GM12878 (cell line): Measurements from ENCODE around the gene S100A8. TPM values are rescaled to one million over a fixed set of nuclear protein-coding genes. Genes with fewer than 3 reads are reported as not detected.

Experiments used
- ATAC-seq: fragments of 200-7000 bp; cut with Tn5 transposase; 3 replicates; pipeline ENCODE4 v1.9.1; 2020; ENCODE audit warnings: mild to moderate bottlenecking, moderate library complexity
- BruUV-seq: library from RNA; stranded (reverse); fragments of 400-500 nt; replicated peaks from 2 replicates; lab custom pipeline; 2021; lab: Mats Ljungman, UMichigan
- CTCF ChIA-PET: fragments of 300-600 bp; sonication (Branson Sonifier 250); formaldehyde crosslinking; extraction: SDS; loops from one replicate; lab custom pipeline; 2021; ENCODE audit warnings: inconsistent platforms; lab: Yijun Ruan, JAX
- POLR2A ChIA-PET: fragments of 350-600 bp; formaldehyde crosslinking; extraction: SDS; loops from one replicate; lab custom pipeline; 2021; ENCODE audit warnings: inconsistent platforms; lab: Charles Lee
- RAD21 ChIA-PET: fragments of 300-600 bp; sonication (Branson Sonifier 250); formaldehyde crosslinking; loops from one replicate; lab custom pipeline; 2023; ENCODE audit warnings: antibody characterized with exemption; ENCODE audit not compliant: unreplicated experiment; lab: Charles Lee
- SMC1A ChIA-PET: fragments of 300-600 bp; sonication (Branson Sonifier 250); formaldehyde crosslinking; loops from one replicate; lab custom pipeline; 2023; ENCODE audit not compliant: unreplicated experiment, uncharacterized antibody; lab: Charles Lee
- DNase-seq: peaks from one replicate; pipeline ENCODE4 v3.0.0-alpha.2; 2011; ENCODE audit warnings: low read depth, low spot score
- FAIRE-seq: peaks from 3 replicates; lab custom pipeline; 2011; peaks lifted over from hg19 to GRCh38; lab: Jason Lieb, UNC
- H2AFZ ChIP-seq: 2 replicates; pipeline ENCODE4 v1.6.0; 2011; ENCODE audit warnings: low read depth, low read length, control low read depth; ENCODE audit not compliant: control insufficient read depth
- H3K27ac ChIP-seq: 2 replicates; pipeline ENCODE4 v1.5.1; 2011; ENCODE audit warnings: control low read depth; ENCODE audit not compliant: control insufficient read depth, insufficient read depth
- H3K27me3 ChIP-seq, 2 experiments: replicated peaks in 1 of 2; 2 replicates each; pipeline versions ENCODE4 v1.6.0 to v1.6.1; 2011; ENCODE audit warnings: low read length in 1 of 2; ENCODE audit not compliant: control insufficient read depth in 2 of 2, insufficient read depth in 2 of 2
- H3K36me3 ChIP-seq, 2 experiments: 2 replicates each; pipeline ENCODE4 v1.5.1; 2011; ENCODE audit warnings: low read length in 1 of 2; ENCODE audit not compliant: control insufficient read depth in 2 of 2, insufficient read depth in 2 of 2
- H3K4me1 ChIP-seq: 2 replicates; pipeline ENCODE4 v1.6.1; 2011; ENCODE audit warnings: mild to moderate bottlenecking, low read length, moderate library complexity, mixed read lengths; ENCODE audit not compliant: control insufficient read depth, insufficient read depth
- H3K4me2 ChIP-seq: 2 replicates; pipeline ENCODE4 v1.6.0; 2011; ENCODE audit warnings: control low read depth; ENCODE audit not compliant: control insufficient read depth, insufficient read depth
- H3K4me3 ChIP-seq: fragments of 200-600 bp; sonication (generic); 2 replicates; pipeline ENCODE4 v1.5.1; 2016
- H3K79me2 ChIP-seq: 2 replicates; pipeline ENCODE4 v1.6.0; 2011; ENCODE audit warnings: low read length; ENCODE audit not compliant: control insufficient read depth, insufficient read depth
- H3K9ac ChIP-seq: 2 replicates; pipeline ENCODE4 v1.8.0; 2011; ENCODE audit warnings: low read length, control low read depth, mixed read lengths; ENCODE audit not compliant: control insufficient read depth, insufficient read depth
- H3K9me3 ChIP-seq: replicated peaks from 3 replicates; pipeline ENCODE4 v1.5.1; 2011; ENCODE audit warnings: mild to moderate bottlenecking, low read length; ENCODE audit not compliant: control insufficient read depth, insufficient read depth
- H4K20me1 ChIP-seq: 2 replicates; pipeline ENCODE4 v1.6.0; 2011; ENCODE audit not compliant: control insufficient read depth, insufficient read depth
- HCFC1 ChIP-seq: fragments of 150-350 bp; IDR thresholded peaks from 2 replicates; pipeline ENCODE4 v1.6.1; 2014; ENCODE audit warnings: low read length
- HDAC6 ChIP-seq: fragments of 200-600 bp; sonication (generic); IDR thresholded peaks from one replicate; pipeline ENCODE4 v1.8.0; 2017; ENCODE audit warnings: antibody characterized with exemption; ENCODE audit not compliant: unreplicated experiment
- NFXL1 ChIP-seq: fragments of 450-650 bp; IDR thresholded peaks from 2 replicates; pipeline ENCODE4 v1.6.1; 2017; ENCODE audit warnings: antibody characterized with exemption, mild to moderate bottlenecking, borderline replicate concordance
- PML ChIP-seq: IDR thresholded peaks from 2 replicates; pipeline ENCODE4 v1.6.1; 2012; ENCODE audit warnings: low read length, inconsistent platforms
- POLR2AphosphoS2 ChIP-seq: IDR thresholded peaks from 2 replicates; pipeline ENCODE4 v1.6.1; 2011; ENCODE audit warnings: low read depth, mild to moderate bottlenecking, low read length, improper control_type of control experiment, moderate library complexity
- RCOR1 ChIP-seq: conservative IDR thresholded peaks from 2 replicates; pipeline ENCODE4 v1.6.1; 2012; ENCODE audit warnings: low read depth, low read length, improper control_type of control experiment
- RELA ChIP-seq: fragments of 450-650 bp; IDR thresholded peaks from 2 replicates; pipeline ENCODE4 v1.8.0; 2014; ENCODE audit warnings: borderline replicate concordance; ENCODE audit not compliant: partially characterized antibody
- SREBF1 ChIP-seq: IDR thresholded peaks from 2 replicates; pipeline ENCODE4 v1.6.1; 2012; ENCODE audit warnings: mild to moderate bottlenecking, low read length
- SREBF2 ChIP-seq: IDR thresholded peaks from 2 replicates; pipeline ENCODE4 v1.6.1; 2012; ENCODE audit warnings: mild to moderate bottlenecking, low read length
- YBX1 ChIP-seq: fragments of 450-650 bp; IDR thresholded peaks from 2 replicates; pipeline ENCODE4 v1.6.1; 2016; ENCODE audit warnings: antibody characterized with exemption
- ZBTB33 ChIP-seq: fragments of 450-650 bp; IDR thresholded peaks from 2 replicates; pipeline ENCODE4 v1.6.1; 2017; ENCODE audit warnings: mild to moderate bottlenecking
- ZNF207 ChIP-seq: fragments of 450-650 bp; IDR thresholded peaks from 2 replicates; pipeline ENCODE4 v1.6.1; 2014; ENCODE audit warnings: antibody characterized with exemption, mild to moderate bottlenecking, borderline replicate concordance
- WGBS: methylation state at CpG from one replicate; pipeline ENCODE4 v1.1.6; 2016; ENCODE audit warnings: low lambda C conversion rate; ENCODE audit not compliant: insufficient replicate concordance, insufficient coverage; ENCODE audit errors: missing lambda C conversion rate; 5-methylcytosine and 5-hydroxymethylcytosine counted together
- in situ Hi-C: fragments of 300-500 bp; cut with MboI; formaldehyde crosslinking; loops from 9 replicates; pipeline ENCODE4 v1.14.3; 2018; ENCODE audit warnings: mixed read lengths
- intact Hi-C: fragments of 100-400 bp; cut with micrococcal nuclease; formaldehyde crosslinking; loops from one replicate; pipeline ENCODE4 v1.14.2; 2022; ENCODE audit not compliant: unreplicated experiment
- polyA plus RNA-seq, 11 experiments: library from polyadenylated mRNA; depleted of rRNA in 4 of 11; unstranded in 6 of 11; stranded (reverse) in 5 of 11; fragments of >200 nt; fragmentation: Nextera tagmentation in 4 of 11; fragmentation: Illumina TruSeq in 1 of 11; extraction: Ambion mirVana in 4 of 11; extraction: Trizol in 1 of 11; gene quantifications; 1 replicate in 1 of 11; 2 replicates in 10 of 11; pipeline versions ENCODE4 v1.2.1 to v1.2.3, GENCODE V29; 2011 to 2016; ENCODE audit warnings: inconsistent platforms in 2 of 11, missing spikeins in 2 of 11, low read depth in 1 of 11
- total RNA-seq, 4 experiments: library from RNA; depleted of rRNA in 3 of 4; stranded (reverse); fragments of >200 nt in 3 of 4; fragmentation: Illumina TruSeq in 1 of 4; extraction: Trizol in 1 of 4; gene quantifications; 2 replicates each; pipeline versions ENCODE4 v1.2.1 to v1.2.3, GENCODE V29; 2013 to 2021
- TF ChIP-seq, protein P1 (sequence below): fragments of 150-350 bp; IDR thresholded peaks from 2 replicates; pipeline ENCODE4 v1.6.1; 2014; ENCODE audit warnings: mild to moderate bottlenecking, low read depth, low read length
- TF ChIP-seq, protein P2 (sequence below): fragments of 450-650 bp; IDR thresholded peaks from 2 replicates; pipeline ENCODE4 v1.6.1; 2014; ENCODE audit warnings: mild to moderate bottlenecking

Gene S100A8
- total and polyA plus RNA-seq, 10 of the 15 experiments (the other 5 are each of a cell fraction or from before 2014, with no cell fraction given): 0.28 TPM; not detected in 9

DNA sequence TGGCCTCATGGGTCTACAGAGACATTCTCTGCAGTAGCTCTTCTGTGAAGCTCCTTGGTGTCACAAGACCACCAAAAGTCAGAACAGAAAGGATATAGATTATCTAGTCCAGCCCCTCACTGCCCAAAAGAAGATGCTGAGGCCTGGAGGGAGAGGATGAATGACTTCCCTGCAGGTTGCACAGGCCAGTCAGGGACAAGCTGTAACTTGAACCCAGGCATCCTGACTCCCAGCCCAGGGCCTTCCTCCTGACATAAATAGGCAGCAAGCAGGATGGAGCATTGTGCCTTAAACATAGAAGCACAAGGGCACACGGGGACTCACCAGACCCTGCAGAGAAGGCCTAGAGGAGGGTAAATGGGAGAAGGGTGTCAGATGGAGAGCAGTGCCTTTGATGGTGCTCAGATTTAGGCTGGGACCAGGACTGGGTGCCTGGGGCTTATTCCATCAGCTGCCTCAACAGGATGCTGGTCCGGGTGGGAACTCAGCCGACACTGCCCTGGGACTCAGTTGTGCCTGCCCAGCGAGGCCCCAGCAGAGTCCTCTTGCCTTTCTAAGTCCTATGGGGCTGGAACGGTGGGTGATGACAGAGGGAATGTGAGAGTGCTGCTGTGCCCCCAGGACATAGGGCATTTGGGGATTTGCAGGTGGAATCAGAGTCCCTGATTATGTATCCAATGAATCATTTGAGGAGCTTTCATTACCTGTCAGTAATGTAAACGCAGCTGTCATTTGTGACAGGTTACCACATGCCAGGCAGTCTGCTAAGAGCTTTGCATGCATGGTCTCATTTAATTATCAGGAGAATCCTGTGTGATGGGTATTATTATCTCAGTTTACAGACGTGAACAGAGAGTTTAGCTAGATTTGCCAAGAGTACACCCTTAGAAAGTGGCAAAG, 38.6 kb upstream of the S100A8 start:
- Histone ChIP-seq H3K36me3 (no peaks in the 10 kb centered on the region), H3K9ac (no peak overlapping the region), H3K4me1 (no peaks in the 10 kb centered on the region), H3K27ac (no peak overlapping the region), H3K79me2 (no peaks in the 10 kb centered on the region), H4K20me1 (no peaks in the 10 kb centered on the region), H3K4me2 (no peak overlapping the region), H3K4me3 (no peak overlapping the region), H3K9me3 (no peaks in the 10 kb centered on the region), H3K27me3 (no peaks in the 10 kb centered on the region; a peak in 2 of 4 replicates), H2AFZ (no peak overlapping the region)
- in situ Hi-C loops: no loop called here
- POLR2A ChIA-PET: interaction anchor here (0.5 kb wide), 1 partner anchor 1129 kb away, joined by 4 read pairs; the partner anchor contains the start of gene UBE2Q1
- no peak for FAIRE-seq
- 0% methylated on average over 7 of the region's 7 CpGs for WGBS
- SMC1A ChIA-PET: no interaction called here
- TF ChIP-seq ZBTB33 (no peak), ZNF207 (no peak), RCOR1 (no peak), RELA (no peak), HCFC1 (no peak), POLR2AphosphoS2 (no peak), SREBF2 (no peak), YBX1 (no peak), PML (no peak), SREBF1 (no peak), NFXL1 (no peak), HDAC6 (no peak)
- TF ChIP-seq, protein P1, sequence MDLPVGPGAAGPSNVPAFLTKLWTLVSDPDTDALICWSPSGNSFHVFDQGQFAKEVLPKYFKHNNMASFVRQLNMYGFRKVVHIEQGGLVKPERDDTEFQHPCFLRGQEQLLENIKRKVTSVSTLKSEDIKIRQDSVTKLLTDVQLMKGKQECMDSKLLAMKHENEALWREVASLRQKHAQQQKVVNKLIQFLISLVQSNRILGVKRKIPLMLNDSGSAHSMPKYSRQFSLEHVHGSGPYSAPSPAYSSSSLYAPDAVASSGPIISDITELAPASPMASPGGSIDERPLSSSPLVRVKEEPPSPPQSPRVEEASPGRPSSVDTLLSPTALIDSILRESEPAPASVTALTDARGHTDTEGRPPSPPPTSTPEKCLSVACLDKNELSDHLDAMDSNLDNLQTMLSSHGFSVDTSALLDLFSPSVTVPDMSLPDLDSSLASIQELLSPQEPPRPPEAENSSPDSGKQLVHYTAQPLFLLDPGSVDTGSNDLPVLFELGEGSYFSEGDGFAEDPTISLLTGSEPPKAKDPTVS: no peak
- TF ChIP-seq, protein P2, sequence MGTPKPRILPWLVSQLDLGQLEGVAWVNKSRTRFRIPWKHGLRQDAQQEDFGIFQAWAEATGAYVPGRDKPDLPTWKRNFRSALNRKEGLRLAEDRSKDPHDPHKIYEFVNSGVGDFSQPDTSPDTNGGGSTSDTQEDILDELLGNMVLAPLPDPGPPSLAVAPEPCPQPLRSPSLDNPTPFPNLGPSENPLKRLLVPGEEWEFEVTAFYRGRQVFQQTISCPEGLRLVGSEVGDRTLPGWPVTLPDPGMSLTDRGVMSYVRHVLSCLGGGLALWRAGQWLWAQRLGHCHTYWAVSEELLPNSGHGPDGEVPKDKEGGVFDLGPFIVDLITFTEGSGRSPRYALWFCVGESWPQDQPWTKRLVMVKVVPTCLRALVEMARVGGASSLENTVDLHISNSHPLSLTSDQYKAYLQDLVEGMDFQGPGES: no peak
- BruUV-seq: no TSS peak
- CTCF ChIA-PET: interaction anchor here (0.6 to 1.7 kb wide), 3 partner anchors 74 to 167 kb away, joined by 3 to 4 read pairs (median 3); no protein-coding TSS in a partner anchor
- intact Hi-C loops: no loop called here
- RAD21 ChIA-PET: no interaction called here
- ATAC-seq: no peak
- DNase-seq: no peak
